Caki2 (cell line): ENCODE data around the gene CC2D2B. TPM values are rescaled to one million over a fixed set of nuclear protein-coding genes. Genes with fewer than 3 reads are reported as not detected.

ENCODE experiments used
- DNase-seq: peaks from one replicate; pipeline ENCODE4 v3.0.0-alpha.2; 2015; ENCODE audit warnings: low read depth
- in situ Hi-C: cut with HindIII; loops from 2 replicates; pipeline ENCODE4 v1.10.0; 2016; ENCODE audit warnings: low sequenced_read_pairs, low pct_unique_long_range_greater_than_20kb, mixed read lengths
- total RNA-seq: library from RNA; depleted of rRNA; stranded (reverse); fragments of >200 nt; shearing (Covaris generic); gene quantifications from 2 replicates; pipeline ENCODE4 v1.2.3, GENCODE V29; 2014; ENCODE audit warnings: low replicate concordance; rRNA removed

CC2D2B gene
- total RNA-seq, 1 experiment from 2014 or later: not detected

- in situ Hi-C loops: no loop called here
- no peak for DNase-seq
Observed at GRCh38 chr10:96049340-96049739, 141.6 kb downstream of the CC2D2B start.

- in situ Hi-C loops: no loop called here
- no peak for DNase-seq
Observed at GRCh38 chr10:96053985-96054384, 146.2 kb downstream of the CC2D2B start.

- in situ Hi-C loops: no loop called here
- no peak for DNase-seq
Observed at GRCh38 chr10:96056787-96057186, 149.0 kb downstream of the CC2D2B start.

- no peak for DNase-seq
- in situ Hi-C loops: no loop called here
Observed at GRCh38 chr10:96061232-96061631, 153.5 kb downstream of the CC2D2B start.

- in situ Hi-C loops: no loop called here
- no peak for DNase-seq
Observed at GRCh38 chr10:96072674-96073073, 164.9 kb downstream of the CC2D2B start.

GRCh38 chr10:96073722-96074121 lies 165.9 kb downstream of the CC2D2B start:
- DNase-seq: no peak
- in situ Hi-C loops: no loop called here

- in situ Hi-C loops: no loop called here
- DNase-seq: no peak
Observed at GRCh38 chr10:96074776-96075175, 167.0 kb downstream of the CC2D2B start.

GRCh38 chr10:96075977-96076376 lies 168.2 kb downstream of the CC2D2B start:
- in situ Hi-C loops: no loop called here
- DNase-seq: no peak

GRCh38 chr10:96077156-96077555 lies 169.4 kb downstream of the CC2D2B start:
- DNase-seq: no peak
- in situ Hi-C loops: no loop called here

GRCh38 chr10:96082153-96082552 lies 174.4 kb downstream of the CC2D2B start:
- in situ Hi-C loops: no loop called here

More at GRCh38 chr10:96082153-96082552, 174.4 kb downstream of the CC2D2B start:
- DNase-seq: no peak

Other genes with a start within 250 kb of the CC2D2B start
- 44.7 and 45.5 TPM in 2 replicates for gene TCTN3, start 214.0 kb upstream of the CC2D2B start, total RNA-seq
- gene ENTPD1, start 151.8 kb upstream of the CC2D2B start, total RNA-seq: 0.03 TPM in 1 of 2 replicates, not detected in the other
- 1.2 and 1.6 TPM in 2 replicates for gene CCNJ, start 135.6 kb downstream of the CC2D2B start, total RNA-seq
- gene ZNF518A, start 222.3 kb downstream of the CC2D2B start, total RNA-seq: 5.8 and 7.3 TPM in 2 replicates